Measurements from ENCODE around the gene STK4.
A peak's percentile ranks its signal among the peaks of the same experiment; 100 is the strongest.

The STK4 gene

DNA sequence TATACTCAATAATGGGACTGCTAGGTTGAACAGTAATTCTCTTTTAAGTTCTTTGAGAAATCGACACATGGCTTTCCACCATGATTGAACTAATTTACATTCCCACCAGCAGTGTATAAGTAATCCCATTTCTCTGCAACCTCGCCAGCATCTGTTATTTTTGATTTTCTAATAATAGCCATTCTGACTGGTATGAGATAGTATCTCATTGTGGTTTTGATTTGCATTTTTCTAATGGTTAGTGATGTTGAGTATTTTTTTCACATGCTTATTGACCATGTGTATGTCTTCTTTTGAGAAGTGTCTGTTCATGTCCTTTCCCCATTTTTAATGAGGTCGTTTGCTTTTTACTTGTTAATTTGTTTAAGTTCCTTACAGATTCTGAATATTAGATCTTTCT is 66.5 kb downstream of the STK4 start:
- no peak for FAIRE-seq

DNA sequence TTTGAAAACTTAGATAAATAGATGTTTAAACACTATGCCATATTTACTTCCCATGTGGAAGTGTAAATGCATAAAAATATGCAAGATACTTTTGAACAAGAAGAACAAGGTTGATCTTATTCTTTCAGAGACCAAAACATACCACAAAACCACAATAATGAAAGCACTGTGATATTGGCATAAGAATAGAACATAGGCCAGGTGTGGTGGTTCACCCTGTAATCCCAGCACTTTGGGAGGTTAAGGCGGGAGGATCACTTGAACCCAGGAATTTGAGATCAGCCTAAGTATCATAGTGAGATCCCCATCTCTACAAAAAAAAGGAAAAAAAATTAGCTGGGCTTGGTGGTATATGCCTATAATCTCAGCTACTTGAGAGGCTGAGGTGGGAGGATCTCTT is 68.1 kb downstream of the STK4 start:
- FAIRE-seq = no peak

DNA sequence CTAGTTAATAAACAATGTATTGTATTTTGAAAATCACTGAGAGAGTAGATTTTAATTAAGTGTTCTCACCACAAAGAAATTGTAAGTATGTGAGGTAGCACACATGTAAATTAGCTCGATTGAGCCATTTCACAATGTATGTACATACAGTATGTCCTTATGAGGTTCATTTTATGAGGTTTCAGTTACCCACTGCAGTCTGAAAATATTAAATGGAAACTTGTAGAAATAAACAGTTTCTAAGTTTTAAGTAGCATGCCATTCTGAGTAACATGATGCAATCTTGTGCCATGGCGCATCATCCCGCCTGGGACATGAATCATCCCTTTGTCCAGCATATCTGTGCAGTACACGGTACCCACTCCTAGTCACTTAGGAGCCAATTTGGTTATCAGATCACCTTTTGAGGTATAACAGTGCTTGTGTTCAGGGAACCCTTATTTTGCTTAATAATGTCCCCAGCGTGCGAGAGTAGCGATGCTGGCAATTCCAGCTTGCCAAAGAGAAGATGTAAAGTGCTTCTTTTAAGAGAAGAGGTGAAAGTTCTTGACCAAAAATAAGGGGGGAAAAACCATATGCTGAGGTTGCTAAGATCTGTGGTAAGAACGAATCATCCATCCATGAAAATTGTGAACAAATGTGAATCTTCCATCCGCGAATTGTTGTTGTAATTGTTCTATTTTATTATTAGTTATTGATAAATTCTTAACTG is 69.9 kb downstream of the STK4 start:
- FAIRE-seq = no peak

DNA sequence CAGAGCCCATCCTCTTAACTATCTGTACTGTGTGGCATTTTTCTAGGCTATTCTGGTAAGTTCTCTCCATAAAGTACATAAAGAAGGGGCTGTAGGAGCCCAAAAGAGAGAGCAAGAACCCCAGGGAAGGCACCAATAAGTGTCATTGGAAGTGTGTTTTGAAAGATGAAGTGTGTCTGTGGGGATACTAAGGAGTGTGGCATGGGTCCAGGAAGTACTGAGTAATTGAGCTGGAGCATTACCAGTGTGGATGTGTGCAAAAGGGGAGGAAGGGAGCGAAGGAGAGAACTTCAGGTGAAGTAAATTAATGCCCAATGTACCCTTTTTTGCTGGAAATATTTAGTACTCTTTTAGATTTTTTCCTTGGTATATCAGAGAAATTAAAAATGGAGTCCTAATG is 70.7 kb downstream of the STK4 start:
- no peak for FAIRE-seq

DNA sequence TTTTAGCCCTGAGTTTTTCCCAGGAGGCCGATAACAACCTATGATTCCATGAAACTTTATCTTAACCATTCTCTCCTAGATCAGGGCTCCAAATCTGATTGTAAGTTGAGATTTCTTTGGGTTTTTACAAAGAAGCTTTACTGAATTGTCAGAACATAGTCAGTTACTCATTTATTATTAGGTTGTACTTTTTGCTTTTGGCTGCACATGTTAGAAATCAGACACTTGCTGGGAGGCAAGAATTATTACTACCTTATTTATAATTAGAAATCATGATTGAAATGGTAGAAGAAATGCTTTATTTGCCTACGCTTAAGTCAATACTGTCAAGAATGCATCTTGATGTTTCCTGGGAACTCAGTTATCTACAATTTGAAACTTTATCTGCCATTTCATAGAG is 71.3 kb downstream of the STK4 start:
- FAIRE-seq = no peak

DNA sequence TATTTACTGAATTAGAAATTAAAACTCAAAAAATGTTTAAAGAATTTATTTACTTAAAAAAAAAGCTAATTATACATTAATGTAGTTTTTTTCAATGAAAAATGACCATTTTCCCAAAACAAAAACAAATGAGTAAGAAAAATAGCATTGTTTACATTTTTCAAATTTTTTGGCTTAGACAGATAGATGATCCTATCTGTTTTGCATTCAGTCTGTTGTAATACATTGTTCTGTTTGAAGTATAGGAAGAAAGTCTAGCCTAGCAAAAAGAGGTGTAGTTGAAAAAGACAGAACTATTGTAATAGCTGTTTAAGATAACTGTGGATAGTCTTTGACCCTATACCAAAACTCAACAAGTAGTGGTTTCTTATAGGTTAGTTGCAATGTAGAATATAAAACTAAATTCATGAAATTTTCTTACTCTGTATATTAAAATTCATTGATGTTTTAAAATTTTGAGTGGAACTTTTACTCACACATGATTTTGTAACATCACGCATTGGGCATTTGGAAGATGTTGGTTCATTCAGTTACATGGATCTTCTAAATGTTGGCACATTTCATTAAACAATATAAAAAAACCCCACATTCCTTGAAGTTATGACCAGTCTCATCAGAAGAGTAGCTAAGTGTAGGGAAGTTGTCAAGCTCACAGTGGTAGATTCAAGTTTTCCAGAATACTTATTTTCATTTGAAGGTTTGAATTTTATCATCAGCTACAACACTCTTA is 72.6 kb downstream of the STK4 start:
- FAIRE-seq = no peak

DNA sequence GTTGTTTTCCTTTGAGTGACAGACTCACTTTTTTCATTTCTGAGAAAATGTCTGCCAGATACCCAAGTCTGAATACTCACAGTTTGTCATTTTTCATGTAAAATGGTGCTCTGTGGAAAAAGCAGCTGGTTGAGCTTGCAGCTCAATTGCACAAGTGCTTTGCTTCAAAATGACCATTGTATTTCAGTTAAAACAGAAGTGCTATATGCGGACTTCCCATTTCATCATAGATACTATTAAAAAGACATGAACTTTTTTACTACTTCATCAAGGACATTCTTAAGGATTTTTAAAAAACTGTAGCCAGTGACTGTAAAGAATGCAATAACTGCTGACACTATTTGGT is 73.1 kb downstream of the STK4 start:
- no peak for FAIRE-seq

DNA sequence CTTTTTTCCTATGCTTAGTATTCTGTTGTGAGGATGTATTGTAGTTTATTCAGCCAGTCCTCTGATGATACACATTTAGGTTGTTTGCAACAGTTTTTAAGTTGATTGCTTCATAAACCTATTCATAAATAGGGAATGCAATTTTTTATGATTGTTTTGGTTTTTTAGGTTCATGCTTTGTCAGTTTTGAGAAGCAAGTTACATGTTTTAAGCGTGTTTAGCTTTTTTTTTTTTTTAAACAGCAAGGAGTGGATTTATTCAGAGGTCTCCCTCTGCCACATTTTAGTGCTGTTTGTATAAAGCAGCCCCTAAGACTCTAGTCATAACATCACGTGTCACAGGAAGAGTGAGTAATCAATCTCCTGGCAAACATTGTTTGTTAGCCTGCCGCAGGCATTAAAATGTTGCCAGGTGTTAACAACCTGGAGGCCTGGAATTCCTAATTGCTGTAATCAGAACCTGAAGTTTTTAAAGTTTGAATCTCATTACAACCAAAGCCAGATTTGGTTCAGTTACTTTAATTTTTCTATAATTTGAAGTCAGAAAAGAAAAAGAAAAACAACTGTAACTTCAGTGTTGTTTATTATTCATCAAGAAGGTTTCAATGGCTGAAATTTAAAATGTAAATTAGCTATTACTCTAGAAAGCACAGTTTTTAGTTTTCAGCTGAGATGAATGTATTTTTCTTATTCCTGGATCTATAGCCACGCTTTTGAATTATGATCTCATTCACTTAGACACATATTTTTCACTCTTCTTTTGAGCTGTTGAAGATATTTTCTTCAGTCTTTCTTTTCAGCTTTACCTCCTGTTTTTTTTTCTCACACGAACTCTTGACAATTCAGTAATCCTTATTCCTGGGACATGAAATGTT is 75.4 kb downstream of the STK4 start:
- no peak for FAIRE-seq

DNA sequence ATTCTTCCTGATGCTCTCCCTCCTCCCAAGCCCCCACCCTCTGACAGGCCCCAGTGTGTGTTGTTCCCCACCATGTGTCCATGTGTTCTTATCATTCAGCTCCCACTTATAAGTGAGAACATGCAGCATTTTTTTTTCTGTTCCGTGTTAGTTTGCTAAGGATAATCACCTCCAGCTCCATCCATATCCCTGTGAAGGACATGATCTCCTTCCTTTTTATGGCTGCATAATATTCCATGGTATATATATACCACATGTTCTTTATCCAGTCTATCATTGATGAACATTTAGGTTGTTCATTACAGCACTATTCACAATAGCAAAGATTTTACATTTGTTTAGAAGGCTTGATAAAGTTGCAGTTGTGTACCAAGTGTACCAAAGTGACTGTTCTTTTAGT is 76.7 kb downstream of the STK4 start:
- no peak for FAIRE-seq

DNA sequence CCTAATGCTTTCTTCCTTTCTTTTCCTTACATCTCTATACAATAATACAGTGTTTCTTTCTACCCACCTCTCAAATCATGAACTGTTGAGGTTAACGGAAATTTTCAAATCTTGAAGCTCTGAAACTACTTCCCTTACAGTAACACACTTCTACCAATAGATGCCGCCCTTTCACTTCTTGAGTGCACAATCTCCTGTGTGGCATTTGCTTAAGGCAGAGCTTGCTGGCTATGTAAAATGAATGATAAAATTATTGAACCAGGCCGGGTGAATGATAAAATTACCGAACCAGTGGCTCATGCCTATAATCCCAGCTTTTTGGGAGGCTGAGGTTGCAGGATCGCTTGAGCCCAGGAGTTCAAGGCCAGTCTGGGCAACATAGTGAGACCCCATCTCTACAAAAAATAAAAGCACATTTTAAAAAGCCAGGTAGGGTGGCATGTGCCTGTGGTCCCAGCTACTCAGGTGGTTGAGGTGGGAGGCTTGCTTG is 77.8 kb downstream of the STK4 start:
- FAIRE-seq = peak; percentile 85

DNA sequence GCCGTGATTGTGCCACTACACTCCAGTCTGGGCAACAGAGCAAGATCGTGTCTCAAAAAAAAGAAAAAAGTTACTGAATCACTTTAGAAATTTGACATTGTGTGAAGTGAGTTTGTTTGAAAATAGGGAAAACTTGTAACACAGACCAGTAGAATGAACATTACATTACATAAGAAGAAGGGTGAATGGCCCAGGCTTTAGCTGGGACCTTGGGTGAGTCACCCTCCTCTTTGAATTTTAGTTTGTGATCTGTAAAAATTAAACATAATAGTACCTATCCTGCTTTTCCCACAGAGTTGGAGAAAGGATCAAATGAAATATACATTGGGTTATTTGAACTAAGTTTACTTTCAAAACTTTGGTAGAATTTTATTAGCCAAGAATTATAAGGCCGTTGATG is 78.3 kb downstream of the STK4 start:
- no peak for FAIRE-seq

DNA sequence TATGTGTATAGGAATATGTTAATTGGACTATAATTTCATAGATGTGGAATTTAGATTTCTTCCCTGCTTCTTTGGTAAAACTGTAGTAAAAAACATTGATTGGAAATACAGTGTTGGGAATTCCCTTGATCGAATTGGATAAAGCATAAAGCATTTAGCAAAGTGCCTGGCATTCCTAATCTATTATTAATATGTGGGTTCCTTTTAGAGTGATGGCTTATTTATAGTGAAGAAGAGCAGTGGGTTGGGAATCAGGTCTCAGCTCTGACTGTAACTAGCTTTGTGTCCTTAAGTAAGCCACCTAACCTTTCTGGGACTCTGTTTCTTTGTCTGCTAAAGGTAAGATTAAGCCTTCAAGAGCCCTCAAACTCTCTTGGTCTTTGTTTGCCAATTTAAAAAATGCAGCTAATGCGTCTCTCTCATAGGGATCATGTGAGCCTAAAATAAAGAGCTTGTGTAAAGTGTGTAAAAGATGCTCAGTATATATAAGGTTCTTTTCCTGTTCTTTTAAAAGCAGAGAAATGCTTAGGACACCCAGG is 81.3 kb downstream of the STK4 start:
- no peak for FAIRE-seq

DNA sequence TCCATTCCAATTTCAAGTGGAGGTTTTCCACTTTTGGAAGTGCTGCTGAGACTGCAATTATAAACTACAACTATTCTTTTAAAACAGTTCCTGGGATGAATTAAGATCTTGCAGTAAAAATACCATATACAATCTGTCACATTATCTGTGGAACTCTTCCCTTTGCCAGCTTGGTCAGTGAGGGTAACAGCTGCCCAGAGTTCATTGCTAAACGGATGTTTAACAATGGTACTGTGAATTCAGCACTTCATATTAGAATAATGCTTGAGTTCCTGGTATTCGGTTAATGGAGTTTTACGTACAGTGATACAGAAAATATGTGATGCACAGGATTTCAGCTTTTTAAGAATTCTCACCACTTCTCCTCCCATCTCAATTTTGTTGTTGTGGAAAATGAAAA is 83.1 kb downstream of the STK4 start:
- FAIRE-seq = no peak

DNA sequence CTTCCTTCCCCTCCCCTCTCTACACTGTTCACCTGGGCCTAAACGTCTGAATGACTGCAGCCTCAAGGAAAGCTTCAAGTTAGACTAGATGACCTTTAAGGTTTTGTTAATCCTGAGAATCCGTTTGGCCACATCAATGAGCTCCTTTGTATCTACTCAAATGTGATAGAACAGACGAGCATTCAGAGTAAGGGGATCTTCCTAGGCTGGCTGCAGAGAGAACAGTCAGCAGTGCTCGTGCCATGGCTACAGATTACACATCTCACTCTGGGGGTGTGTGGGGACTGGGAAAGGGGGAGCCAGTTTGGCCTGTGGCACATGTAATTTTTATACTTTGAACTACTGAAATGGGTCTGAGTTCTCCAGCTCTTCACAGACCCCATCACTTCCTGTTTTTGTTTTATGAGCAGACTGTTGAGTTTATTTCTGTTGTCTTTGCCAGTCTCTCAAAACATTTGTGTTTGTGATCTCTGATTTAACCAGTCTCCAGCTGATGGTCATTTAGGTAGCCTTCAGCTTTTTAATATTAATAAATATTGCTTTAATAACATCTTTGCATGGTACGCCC is 83.7 kb downstream of the STK4 start:
- no peak for FAIRE-seq

DNA sequence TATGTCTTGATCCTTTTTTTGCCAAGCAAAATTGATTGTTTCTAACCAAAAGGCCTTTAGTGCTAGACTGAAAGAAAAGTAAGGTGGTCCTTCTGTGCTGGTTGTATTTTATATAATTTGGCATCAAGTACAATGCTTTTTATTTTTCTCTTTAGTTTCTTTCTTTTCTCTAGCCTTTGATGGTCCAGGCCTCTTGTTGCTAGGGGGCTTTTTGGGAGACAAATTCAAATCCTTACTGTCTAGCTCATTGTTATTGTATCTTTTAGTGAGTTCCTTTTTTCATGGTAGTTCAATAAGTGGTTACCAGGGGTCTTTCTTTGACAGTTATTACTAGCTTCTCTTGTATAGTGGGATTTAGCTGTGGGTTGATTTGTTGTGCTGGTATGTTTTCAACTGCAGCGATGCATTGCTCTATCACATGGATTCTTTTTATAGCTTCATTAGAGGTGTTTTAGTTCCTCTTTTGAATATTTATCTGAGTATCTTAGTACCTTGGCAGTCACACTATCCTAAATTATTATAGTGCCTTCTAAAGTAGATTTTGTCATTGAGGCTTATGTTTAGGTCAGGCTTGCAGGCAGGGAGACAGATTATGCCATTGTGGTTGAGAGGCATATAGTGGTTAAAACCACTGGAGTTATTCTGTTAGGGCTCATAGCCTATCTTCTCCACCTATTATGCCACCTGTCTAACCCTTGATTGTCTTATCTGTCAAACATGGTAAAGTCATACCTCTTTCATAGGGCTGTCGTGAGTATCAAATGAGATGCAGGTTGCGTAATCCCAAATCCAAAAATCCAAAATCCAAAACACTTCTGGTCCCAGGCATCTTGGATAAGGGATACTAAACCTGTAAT is 85.1 kb downstream of the STK4 start:
- no peak for FAIRE-seq

DNA sequence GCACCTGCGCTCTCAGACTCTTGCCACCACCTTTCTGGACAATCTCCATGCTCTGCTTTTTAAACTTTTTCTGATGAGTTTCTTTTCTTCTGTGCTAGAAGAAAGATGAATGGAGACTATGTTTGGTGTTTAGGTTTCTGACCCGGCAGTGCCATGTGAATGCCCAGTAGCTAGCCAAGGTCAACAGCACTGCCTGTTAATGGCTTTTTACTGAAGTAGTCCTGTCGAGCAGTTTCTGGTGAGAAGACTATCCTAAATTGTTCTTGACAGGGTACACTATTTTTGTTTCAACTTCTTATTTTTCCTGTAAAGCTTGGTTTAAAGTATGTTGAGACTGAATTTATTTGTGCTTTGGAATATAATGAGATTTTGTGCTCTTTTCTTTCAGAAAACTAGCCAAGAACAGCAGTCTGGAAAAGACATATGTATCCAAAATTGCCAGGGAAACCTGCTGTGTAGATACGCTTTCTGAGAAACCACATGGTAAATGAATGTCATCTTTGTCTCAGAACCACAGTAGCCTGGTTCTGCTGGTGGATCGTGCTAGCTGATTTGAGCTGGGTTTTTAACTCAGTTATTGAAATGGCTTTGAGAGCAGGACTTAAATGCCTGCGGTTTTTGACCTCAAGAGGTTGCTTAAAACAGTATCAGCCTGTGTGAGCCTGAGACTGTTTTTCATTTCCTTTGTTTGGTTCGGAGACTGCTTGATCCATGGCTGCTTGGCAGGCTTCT is 86.6 kb downstream of the STK4 start:
- FAIRE-seq = no peak

DNA sequence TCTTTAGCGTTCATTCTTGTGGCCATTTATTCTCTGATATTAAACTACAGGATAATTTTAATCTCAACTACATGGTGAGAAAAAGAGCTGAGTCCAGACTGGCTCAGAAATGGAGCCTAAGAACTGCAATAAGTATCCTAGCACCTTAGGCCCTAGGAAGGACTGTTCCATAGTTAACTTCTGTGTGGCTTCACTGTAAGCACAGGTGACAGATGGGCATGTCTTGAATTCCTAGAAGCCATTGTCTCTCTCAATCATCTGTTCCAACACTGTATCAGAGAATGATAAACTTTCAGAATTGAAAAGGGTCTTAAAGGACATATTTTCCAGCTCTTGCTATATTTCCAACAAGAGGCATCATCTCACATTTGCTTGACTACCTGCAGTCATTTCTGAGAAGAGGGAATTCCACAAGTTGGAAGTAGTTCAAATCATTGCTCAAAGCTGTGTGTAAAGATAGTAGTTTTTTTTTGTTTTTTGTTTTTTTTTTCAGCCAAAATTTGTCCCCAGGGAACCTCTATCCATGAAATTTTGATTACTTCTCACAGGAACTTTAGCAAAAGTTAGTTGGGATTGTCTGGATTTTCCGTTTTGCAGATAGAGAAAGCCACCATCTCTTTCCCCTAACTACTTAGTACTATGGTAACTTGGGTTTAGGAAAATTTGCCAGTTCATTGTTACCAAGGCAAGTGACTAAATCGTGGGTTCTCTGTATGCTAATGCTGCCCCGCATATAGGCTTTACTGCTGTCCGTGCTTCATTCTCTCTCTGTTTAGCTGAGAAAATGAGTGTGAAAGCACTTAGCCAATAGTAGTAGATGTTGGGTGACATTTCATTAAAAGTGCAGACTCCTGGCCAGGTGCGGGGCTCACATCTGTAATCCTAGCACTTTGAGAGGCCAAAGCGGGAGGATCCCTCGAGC is 87.4 kb downstream of the STK4 start:
- no peak for FAIRE-seq

DNA sequence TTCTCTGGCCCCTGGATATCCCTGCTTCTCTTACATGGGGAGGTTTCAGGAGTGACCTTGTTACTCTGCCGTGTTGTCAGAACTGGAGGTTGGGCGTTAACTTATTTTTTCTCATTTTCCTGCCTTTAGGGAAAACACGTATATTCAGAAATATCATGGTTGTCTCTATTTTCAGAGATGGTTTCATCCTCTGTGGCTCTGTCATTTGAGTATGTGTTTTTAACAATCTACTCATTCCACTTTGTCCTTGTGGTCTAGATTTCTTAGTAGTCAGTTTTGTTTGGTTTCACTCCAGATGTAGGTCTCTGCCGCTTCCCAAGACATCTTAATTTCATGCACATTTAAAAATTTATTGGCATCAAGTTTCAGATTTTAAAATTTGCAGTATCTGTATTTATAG is 88.7 kb downstream of the STK4 start:
- FAIRE-seq = no peak

DNA sequence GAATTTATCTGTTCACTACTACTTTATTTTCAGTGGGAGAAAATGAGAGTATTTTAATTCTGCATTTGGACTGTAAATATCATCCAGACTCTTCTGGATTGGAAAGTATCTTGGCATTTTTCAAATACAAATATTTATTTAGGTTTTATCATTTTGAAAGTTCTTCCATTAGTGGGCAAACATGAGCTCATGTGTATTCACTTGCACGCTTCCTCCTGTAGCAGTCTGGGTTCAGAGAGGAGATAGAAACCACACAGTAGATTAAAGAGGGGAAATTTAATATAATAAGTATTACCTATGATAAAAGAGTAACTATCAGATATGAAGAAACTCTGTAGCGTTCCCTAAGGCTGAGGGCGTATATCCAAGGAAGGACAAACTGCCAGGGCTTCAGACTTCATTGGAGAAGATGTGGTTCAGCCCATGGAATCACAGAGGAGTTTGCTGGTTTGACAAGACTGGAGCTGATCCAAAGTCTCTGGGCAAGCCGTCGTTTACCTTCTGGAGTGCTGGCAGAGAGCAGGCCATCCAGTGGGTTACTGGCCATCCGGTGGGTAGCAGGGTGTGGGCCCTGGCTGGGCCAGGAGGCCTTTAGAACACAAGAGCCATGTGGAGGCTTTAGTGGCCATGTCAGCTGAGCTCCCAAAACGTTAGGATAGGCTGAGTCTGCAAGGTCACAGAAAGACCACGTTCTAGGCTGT is 90.3 kb downstream of the STK4 start:
- FAIRE-seq = no peak
